GM19328 (cell line): ENCODE measurements around the gene PHTF1.

Experiments used
- ATAC-seq: cut with Tn5 transposase; IDR thresholded peaks from one replicate; pipeline ENCODE4 v1.9.1; 2021; ENCODE audit warnings: mild to moderate bottlenecking, moderate library complexity; ENCODE audit not compliant: unreplicated experiment

PHTF1 gene

GRCh38 chr1:113670650-113671049 lies 88.6 kb downstream of the PHTF1 start:
- no peak for ATAC-seq

DNA sequence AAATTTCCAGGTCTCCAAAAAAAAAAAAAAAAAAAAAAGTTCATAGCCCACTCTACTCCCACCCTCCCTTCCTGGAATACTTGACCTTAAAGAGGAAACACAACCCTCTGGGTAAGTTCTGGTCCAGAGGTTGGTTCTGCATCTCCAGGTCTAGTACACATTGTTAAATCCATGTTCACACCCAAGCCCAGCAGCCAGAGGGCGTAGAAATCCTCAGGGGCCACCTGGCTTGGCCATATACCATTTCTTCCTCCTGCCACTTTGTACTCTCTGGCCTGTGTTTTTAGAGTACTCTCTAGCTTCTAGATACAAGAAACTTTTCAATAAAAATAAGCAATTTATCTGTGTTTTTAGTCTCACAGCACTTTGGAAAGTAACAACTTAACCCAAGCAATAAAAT lies 89.3 kb downstream of the PHTF1 start:
- no peak for ATAC-seq

DNA sequence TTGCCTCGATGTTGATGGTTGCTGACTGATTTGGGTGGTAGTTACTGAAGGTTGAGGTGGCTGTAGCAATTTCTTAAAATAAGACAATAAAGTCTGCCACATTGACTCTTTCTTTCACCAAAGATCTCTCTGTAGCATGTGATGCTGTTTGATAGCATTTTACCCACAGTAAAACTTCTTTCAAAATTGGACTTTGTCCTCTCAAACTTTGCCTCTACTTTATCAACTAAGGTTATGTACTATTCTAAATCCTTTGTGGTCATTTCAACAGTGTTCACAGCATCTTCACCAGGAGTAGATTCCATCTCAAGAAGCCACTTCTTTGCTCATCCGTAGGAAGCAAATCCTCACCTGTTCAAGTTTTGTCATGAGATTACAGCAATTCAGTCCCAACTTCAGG lies 93.2 kb downstream of the PHTF1 start:
- ATAC-seq, result no peak

GRCh38 chr1:113665071-113665470 lies 94.2 kb downstream of the PHTF1 start:
- ATAC-seq, result no peak

DNA sequence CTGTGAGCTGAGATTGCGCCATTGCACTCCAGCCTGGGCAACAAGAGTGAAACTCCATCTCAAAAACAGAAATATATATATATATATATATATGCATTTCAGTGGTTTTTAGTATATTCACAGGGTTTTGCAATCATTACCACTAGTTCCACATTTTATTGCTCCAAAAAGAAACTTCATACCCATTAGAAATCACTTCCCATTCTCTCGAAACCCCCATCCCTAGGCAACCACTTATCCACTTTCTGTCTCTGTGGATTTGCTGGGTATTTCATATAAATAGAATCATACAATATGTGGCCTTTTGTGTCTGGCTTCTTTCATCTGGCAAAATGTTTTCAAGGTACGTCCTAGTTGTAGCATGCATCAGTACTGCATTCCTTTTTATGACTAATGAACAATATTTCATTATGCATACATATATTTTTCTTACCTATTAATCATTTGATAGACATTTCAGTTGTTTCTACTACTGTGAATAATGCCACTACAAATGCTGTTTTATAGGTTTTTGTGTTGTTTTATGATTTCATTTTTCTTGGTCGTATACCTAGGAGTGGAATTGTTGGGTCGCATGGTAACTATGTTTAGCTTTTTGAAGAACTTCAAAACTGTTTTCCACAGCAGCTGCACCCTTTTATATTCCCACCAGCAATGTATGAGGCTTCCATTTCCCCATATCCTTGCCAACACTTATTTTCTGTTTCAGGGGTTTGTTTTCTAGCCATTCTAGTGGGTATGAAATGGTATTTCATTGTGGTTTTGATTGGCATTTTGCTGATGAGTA lies 95.9 kb downstream of the PHTF1 start:
- no peak for ATAC-seq

DNA sequence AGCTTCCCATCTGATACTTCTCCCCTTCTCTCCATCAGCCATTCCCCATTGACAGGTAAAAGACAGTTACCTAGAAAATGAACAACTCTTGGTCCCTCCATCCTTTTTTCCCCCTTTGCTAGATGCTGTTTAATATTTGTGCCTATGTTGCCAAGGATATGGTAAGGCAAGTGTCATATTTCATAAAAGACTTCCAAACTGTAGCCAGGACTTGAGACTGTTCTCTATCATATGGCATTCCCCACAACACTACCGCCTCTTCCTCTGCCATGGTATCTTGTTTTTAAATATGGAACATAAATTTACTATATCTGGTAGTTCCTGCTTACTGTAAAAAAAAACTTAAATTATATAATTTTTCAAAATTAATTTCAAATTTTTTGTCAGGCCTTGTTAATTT lies 97.2 kb downstream of the PHTF1 start:
- ATAC-seq, result no peak

DNA sequence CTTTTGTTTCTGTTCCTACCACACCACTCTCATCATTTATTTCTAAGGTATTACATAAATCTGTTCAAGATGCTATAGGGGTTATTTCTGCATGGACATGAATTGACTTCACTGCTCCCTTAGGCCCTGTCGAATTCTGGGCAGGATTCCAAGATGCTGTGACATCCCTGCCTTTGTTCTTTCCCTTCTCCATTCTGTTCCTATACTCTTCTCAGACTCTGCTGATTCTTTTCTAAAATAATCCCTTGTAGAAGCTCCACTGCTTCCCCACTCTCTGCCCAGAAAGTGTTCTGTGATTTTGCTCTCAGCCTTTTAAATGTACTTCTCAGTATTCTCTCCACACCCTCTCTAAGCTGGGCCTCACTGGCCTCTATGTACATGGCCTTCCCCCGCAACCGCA lies 99.2 kb downstream of the PHTF1 start:
- no peak for ATAC-seq

DNA sequence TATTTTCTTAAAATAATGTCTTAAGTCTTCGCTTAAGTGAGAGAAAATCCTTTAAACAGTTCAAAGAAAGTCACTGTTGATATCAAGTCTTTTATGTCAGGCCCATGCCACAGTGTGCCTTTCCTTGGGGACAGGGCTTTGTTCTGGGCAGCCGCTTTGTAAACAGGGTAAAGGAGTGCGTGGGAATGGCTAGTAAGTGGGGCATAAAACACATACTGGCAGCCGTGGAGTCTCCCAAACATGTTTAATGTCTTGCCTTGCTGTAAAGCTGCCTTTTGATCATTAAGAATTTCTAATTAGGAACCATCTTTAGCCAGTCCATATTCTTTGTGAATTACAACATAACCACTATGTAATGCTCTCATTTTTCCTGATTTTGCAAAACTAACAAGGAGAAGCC lies 99.7 kb downstream of the PHTF1 start:
- ATAC-seq, result no peak

- no peak for ATAC-seq
Observed at GRCh38 chr1:113659035-113659434, 100.3 kb downstream of the PHTF1 start.

- ATAC-seq, result no peak
Observed at GRCh38 chr1:113657556-113658063, 101.7 kb downstream of the PHTF1 start.

DNA sequence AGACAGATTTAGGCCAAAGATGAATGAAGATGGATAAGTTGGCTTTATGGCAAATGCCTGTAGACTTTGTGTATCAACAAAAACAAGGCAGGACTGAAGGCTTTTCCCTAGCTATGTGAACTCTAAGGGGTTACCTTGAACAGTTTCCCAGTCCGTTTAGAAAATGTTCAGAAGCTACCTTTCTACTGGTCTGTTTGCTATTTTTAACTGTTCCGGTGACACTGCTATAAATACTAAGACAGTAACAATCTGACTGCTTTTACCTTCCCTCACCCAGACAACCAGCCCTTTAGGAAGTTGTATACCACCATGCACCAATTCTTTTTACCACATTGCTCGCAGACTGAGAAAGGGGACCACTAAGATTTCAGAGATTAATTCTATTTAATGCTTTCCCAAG lies 102.2 kb downstream of the PHTF1 start:
- ATAC-seq, result no peak

GRCh38 chr1:113654883-113655282 lies 104.4 kb downstream of the PHTF1 start:
- ATAC-seq, result no peak

- ATAC-seq, result no peak
Observed at GRCh38 chr1:113653741-113654140, 105.5 kb downstream of the PHTF1 start.

- ATAC-seq, result no peak
Observed at GRCh38 chr1:113652771-113653170, 106.5 kb downstream of the PHTF1 start.

GRCh38 chr1:113648478-113648877 lies 110.8 kb downstream of the PHTF1 start:
- ATAC-seq, result no peak

DNA sequence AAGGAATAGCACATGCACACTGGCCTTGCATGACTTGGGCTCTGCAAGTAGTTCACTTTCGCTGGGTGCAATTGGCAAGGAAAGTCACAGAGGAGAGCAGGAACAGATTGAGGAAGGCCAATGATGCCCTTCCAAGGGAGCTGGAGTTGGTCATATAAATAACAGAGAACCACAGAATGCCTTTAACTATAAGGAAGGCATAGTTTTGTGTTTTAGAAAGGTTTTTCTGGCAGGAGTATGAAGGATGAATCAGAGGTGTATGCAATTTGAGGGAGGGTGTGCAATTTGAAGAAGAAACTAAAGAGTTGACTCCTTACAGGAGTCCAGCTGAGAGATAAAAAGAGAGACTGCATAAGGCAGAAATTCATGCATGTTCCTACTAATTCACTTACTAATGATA lies 112.1 kb downstream of the PHTF1 start:
- no peak for ATAC-seq
